ENCODE measurements around the gene ACAP3. TPM values are rescaled to one million over a fixed set of nuclear protein-coding genes. Genes with fewer than 3 reads are reported as not detected.

Gene ACAP3
- total RNA-seq, 1 donor from 2014 or later: 55.2 TPM

GRCh38 chr1:1312450-1313314, 5.0 kb upstream of the ACAP3 start:
- no peaks in the 10 kb centered on the region for H3K27me3 ChIP-seq
- no peak for TF ChIP-seq CTCF (IDR thresholded peaks at IDR 0.05)
- no peak overlapping the region for H3K27ac ChIP-seq
- no peaks in the 10 kb centered on the region for H3K9me3 ChIP-seq
- intact Hi-C loops (cut with DNase I): no loop called here
- no peak overlapping the region for H3K4me3 ChIP-seq
- peaks cover 17% of the 10 kb centered on the region for H3K4me1 ChIP-seq
- ATAC-seq: no peak
- peaks cover 54% of the 10 kb centered on the region for H3K36me3 ChIP-seq
- no peak for DNase-seq

- H3K9me3 ChIP-seq: no peaks in the 10 kb centered on the region
- ATAC-seq: no peak
- DNase-seq: no peak
- peaks cover 48% of the 10 kb centered on the region for H3K36me3 ChIP-seq
- H3K27ac ChIP-seq: no peak overlapping the region
- H3K4me3 ChIP-seq: no peak overlapping the region
- H3K27me3 ChIP-seq: no peaks in the 10 kb centered on the region
- TF ChIP-seq CTCF (IDR thresholded peaks at IDR 0.05): no peak
- peaks cover 20% of the 10 kb centered on the region for H3K4me1 ChIP-seq
- intact Hi-C loops (cut with DNase I): no loop called here
Observed at GRCh38 chr1:1311107-1312104, 3.7 kb upstream of the ACAP3 start.

- Histone ChIP-seq H3K36me3 (peaks cover 48% of the 10 kb centered on the region), H3K27ac (no peak overlapping the region)
Observed at GRCh38 chr1:1310476-1311053, 2.8 kb upstream of the ACAP3 start.

GRCh38 chr1:1310109-1310385, 2.3 kb upstream of the ACAP3 start:
- intact Hi-C loops (cut with DNase I): no loop called here
- DNase-seq: no peak
- no peak for TF ChIP-seq CTCF (IDR thresholded peaks at IDR 0.05)
- H3K27ac ChIP-seq: no peak overlapping the region
- no peaks in the 10 kb centered on the region for H3K27me3 ChIP-seq
- H3K36me3 ChIP-seq: peaks cover 46% of the 10 kb centered on the region
- no peaks in the 10 kb centered on the region for H3K9me3 ChIP-seq
- no peak overlapping the region for H3K4me3 ChIP-seq
- no peak for ATAC-seq
- H3K4me1 ChIP-seq: peaks cover 33% of the 10 kb centered on the region

More at GRCh38 chr1:1310476-1311053, 2.8 kb upstream of the ACAP3 start:
- DNase-seq (no peak), ATAC-seq (no peak)
- Histone ChIP-seq H3K27me3 (no peaks in the 10 kb centered on the region), H3K4me1 (peaks cover 28% of the 10 kb centered on the region), H3K4me3 (no peak overlapping the region), H3K9me3 (no peaks in the 10 kb centered on the region)
- intact Hi-C loops (cut with DNase I): no loop called here
- no peak for TF ChIP-seq CTCF (IDR thresholded peaks at IDR 0.05)

GRCh38 chr1:1309251-1310108, 1.8 kb upstream of the ACAP3 start:
- DNase-seq: no peak
- Histone ChIP-seq H3K27ac (peak overlapping the region; percentile 91), H3K36me3 (peaks cover 40% of the 10 kb centered on the region), H3K4me1 (peaks cover 39% of the 10 kb centered on the region), H3K9me3 (no peaks in the 10 kb centered on the region), H3K4me3 (peak overlapping the region; percentile 92), H3K27me3 (no peaks in the 10 kb centered on the region)
- ATAC-seq: no peak
- intact Hi-C loops (cut with DNase I): no loop called here
- TF ChIP-seq CTCF (IDR thresholded peaks at IDR 0.05): no peak
